Measurements from ENCODE around the gene FCAMR. TPM values are rescaled to one million over a fixed set of nuclear protein-coding genes. Genes with fewer than 3 reads are reported as not detected.

FCAMR gene
- total and polyA plus RNA-seq, 2 donors (not counting 1 experiment from before 2014, with no cell fraction given): not detected

GRCh38 chr1:206941766-206942418, 28.4 kb downstream of the FCAMR start:
- no peak overlapping the region for H3K4me3 ChIP-seq (replicated peaks in 1 of 4; ENCODE audit: control extremely low read depth in 1 of 4, insufficient read depth in 1 of 4, low read depth in 3 of 4, low read length in 4 of 4)
- no peaks in the 10 kb centered on the region for H4K20me1 ChIP-seq (ENCODE audit: control insufficient read depth, extremely low read depth, insufficient read depth, low read length)
- no peaks in the 10 kb centered on the region for H3K79me2 ChIP-seq (ENCODE audit: control insufficient read depth, insufficient read depth, low read length)
- no peak overlapping the region for H3K27ac ChIP-seq (ENCODE audit: insufficient read depth, low read length)
- no peak overlapping the region for H2AFZ ChIP-seq (ENCODE audit: low read length)
- no peak overlapping the region for H3K9ac ChIP-seq (ENCODE audit: insufficient read depth, low read length)
- no peak for TF ChIP-seq EZH2 (IDR thresholded peaks at IDR 0.05; ENCODE audit: low read length, missing control alignments)
- no peak for TF ChIP-seq CTCF (conservative IDR thresholded peaks at IDR 0.05 in 1 of 2, IDR thresholded peaks at IDR 0.05 in 1 of 2; ENCODE audit: low read depth in 1 of 2, low read length in 2 of 2)
- no peaks in the 10 kb centered on the region for H3K36me3 ChIP-seq (ENCODE audit: control insufficient read depth, insufficient read depth, low read length)
- no peaks in the 10 kb centered on the region for H3K9me3 ChIP-seq (ENCODE audit: control insufficient read depth, insufficient read depth, low read depth, low read length)
- H3K27me3 ChIP-seq (ENCODE audit: control insufficient read depth, insufficient read depth, low read length): peaks cover 32% of the 10 kb centered on the region
- H3K4me1 ChIP-seq (ENCODE audit: control insufficient read depth, extremely low read depth, insufficient read depth, low read length): no peaks in the 10 kb centered on the region
- H3K4me2 ChIP-seq (ENCODE audit: extremely low read depth, insufficient read depth, low read length): no peak overlapping the region
- DNase-seq (ENCODE audit: low read depth in 2 of 2): no peak

- Histone ChIP-seq H2AFZ (ENCODE audit: low read length) (no peak overlapping the region), H3K9ac (ENCODE audit: insufficient read depth, low read length) (no peak overlapping the region), H3K36me3 (ENCODE audit: control insufficient read depth, insufficient read depth, low read length) (no peaks in the 10 kb centered on the region), H3K4me1 (ENCODE audit: control insufficient read depth, extremely low read depth, insufficient read depth, low read length) (no peaks in the 10 kb centered on the region), H3K27ac (ENCODE audit: insufficient read depth, low read length) (no peak overlapping the region), H3K9me3 (ENCODE audit: control insufficient read depth, insufficient read depth, low read depth, low read length) (no peaks in the 10 kb centered on the region), H3K27me3 (ENCODE audit: control insufficient read depth, insufficient read depth, low read length) (peaks cover 26% of the 10 kb centered on the region), H4K20me1 (ENCODE audit: control insufficient read depth, extremely low read depth, insufficient read depth, low read length) (no peaks in the 10 kb centered on the region), H3K4me3 (replicated peaks in 1 of 4; ENCODE audit: control extremely low read depth in 1 of 4, insufficient read depth in 1 of 4, low read depth in 3 of 4, low read length in 4 of 4) (no peak overlapping the region), H3K4me2 (ENCODE audit: extremely low read depth, insufficient read depth, low read length) (no peak overlapping the region), H3K79me2 (ENCODE audit: control insufficient read depth, insufficient read depth, low read length) (no peaks in the 10 kb centered on the region)
- TF ChIP-seq CTCF (conservative IDR thresholded peaks at IDR 0.05 in 1 of 2, IDR thresholded peaks at IDR 0.05 in 1 of 2; ENCODE audit: low read depth in 1 of 2, low read length in 2 of 2): no peak
- TF ChIP-seq EZH2 (IDR thresholded peaks at IDR 0.05; ENCODE audit: low read length, missing control alignments): no peak
- DNase-seq (ENCODE audit: low read depth in 2 of 2): no peak
Measured at GRCh38 chr1:206940588-206940936, 29.7 kb downstream of the FCAMR start.

- peaks cover 23% of the 10 kb centered on the region for H3K27me3 ChIP-seq (ENCODE audit: control insufficient read depth, insufficient read depth, low read length)
- no peak overlapping the region for H3K4me3 ChIP-seq (replicated peaks in 1 of 4; ENCODE audit: control extremely low read depth in 1 of 4, insufficient read depth in 1 of 4, low read depth in 3 of 4, low read length in 4 of 4)
- H3K9me3 ChIP-seq (ENCODE audit: control insufficient read depth, insufficient read depth, low read depth, low read length): no peaks in the 10 kb centered on the region
- H3K27ac ChIP-seq (ENCODE audit: insufficient read depth, low read length): no peak overlapping the region
- DNase-seq (ENCODE audit: low read depth in 2 of 2): no peak
- H2AFZ ChIP-seq (ENCODE audit: low read length): no peak overlapping the region
- H3K4me1 ChIP-seq (ENCODE audit: control insufficient read depth, extremely low read depth, insufficient read depth, low read length): no peaks in the 10 kb centered on the region
- TF ChIP-seq CTCF (conservative IDR thresholded peaks at IDR 0.05 in 1 of 2, IDR thresholded peaks at IDR 0.05 in 1 of 2; ENCODE audit: low read depth in 1 of 2, low read length in 2 of 2): no peak
- no peak for TF ChIP-seq EZH2 (IDR thresholded peaks at IDR 0.05; ENCODE audit: low read length, missing control alignments)
- H4K20me1 ChIP-seq (ENCODE audit: control insufficient read depth, extremely low read depth, insufficient read depth, low read length): no peaks in the 10 kb centered on the region
- H3K36me3 ChIP-seq (ENCODE audit: control insufficient read depth, insufficient read depth, low read length): no peaks in the 10 kb centered on the region
- H3K4me2 ChIP-seq (ENCODE audit: extremely low read depth, insufficient read depth, low read length): no peak overlapping the region
- no peak overlapping the region for H3K9ac ChIP-seq (ENCODE audit: insufficient read depth, low read length)
- no peaks in the 10 kb centered on the region for H3K79me2 ChIP-seq (ENCODE audit: control insufficient read depth, insufficient read depth, low read length)
Measured at GRCh38 chr1:206939841-206940587, 30.2 kb downstream of the FCAMR start.
